ENCODE results near the gene IRF1. TPM values are rescaled to one million over a fixed set of nuclear protein-coding genes. Genes with fewer than 3 reads are reported as not detected.

IRF1 gene
- total and polyA plus RNA-seq, 2 of the 8 experiments (the other 6 are each of a cell fraction or from before 2014, with no cell fraction given), result 4.0 to 8.5 TPM

- no peak overlapping the region for H2BK12ac ChIP-seq (ENCODE audit: low read depth, low read length)
- H3K4me1 ChIP-seq (replicated peaks in 1 of 4; ENCODE audit: control insufficient read depth in 3 of 4, insufficient read depth in 4 of 4, low read length in 3 of 4), result no peaks in the 10 kb centered on the region
- no peak overlapping the region for H3K4me3 ChIP-seq (ENCODE audit: extremely low read depth in 1 of 4, insufficient read depth in 2 of 4, low read depth in 3 of 4, low read length in 4 of 4)
- H2BK5ac ChIP-seq (ENCODE audit: low read depth, low read length), result no peak overlapping the region
- H3K4me2 ChIP-seq (ENCODE audit: insufficient read depth in 1 of 2, low read depth in 2 of 2, low read length in 2 of 2), result peak overlapping the region in 1 of 2 experiments; percentile 12; a peak in 1 of 4 replicates
- H3K36me3 ChIP-seq (ENCODE audit: control insufficient read depth in 2 of 4, insufficient read depth in 4 of 4, low read length in 3 of 4), result no peaks in the 10 kb centered on the region
- no peak overlapping the region for H3K18ac ChIP-seq (ENCODE audit: extremely low read depth, low read length)
- H4K5ac ChIP-seq (ENCODE audit: insufficient read length, low read depth, low read length), result no peak overlapping the region
- H3K14ac ChIP-seq (ENCODE audit: insufficient read length), result no peak overlapping the region
- no peak overlapping the region for H3K9ac ChIP-seq (replicated peaks in 1 of 4; ENCODE audit: extremely low read depth in 1 of 4, low read depth in 3 of 4, low read length in 3 of 4)
- DNase-seq (ENCODE audit: low read depth in 1 of 2, low spot score in 2 of 2) (no peak), FAIRE-seq (no peak)
- WGBS, 2 experiments (ENCODE audit: extremely low coverage in 1 of 2, insufficient coverage in 1 of 2, insufficient read length in 1 of 2, insufficient replicate concordance in 2 of 2, low coverage in 1 of 2, low lambda C conversion rate in 2 of 2, missing lambda C conversion rate in 1 of 2), result 82% methylated on average over 8 of the region's 8 CpGs; no CpG with 5 or more reads in 1 of the 2 experiments
- H3K79me1 ChIP-seq (ENCODE audit: low read depth, low read length), result no peaks in the 10 kb centered on the region
- H3K23ac ChIP-seq (ENCODE audit: insufficient read length), result no peak overlapping the region
- ChIA-PET CTCF (ENCODE audit: partially characterized antibody) (interaction anchor here (0.7 to 3.6 kb wide), 73 partner anchors 10 to 356 kb away, joined by 3 to 46 read pairs (median 4); partner anchors contain the start of genes CCNI2, IL13 and IL5), POLR2A (ENCODE audit: partially characterized antibody) (interaction anchor here (1.2 to 2.0 kb wide), 3 partner anchors 30 to 220 kb away, joined by 3 to 7 read pairs (median 5); partner anchors contain the start of genes CCNI2, IRF1 and RAD50)
- H2BK120ac ChIP-seq (replicated peaks; ENCODE audit: low read depth, low read length), result no peak overlapping the region
- no peak overlapping the region for H2AK5ac ChIP-seq (ENCODE audit: low read depth, low read length)
- H3K79me2 ChIP-seq (ENCODE audit: control insufficient read depth in 1 of 2, insufficient read depth in 2 of 2, low read length in 2 of 2), result no peaks in the 10 kb centered on the region
- H3K9me3 ChIP-seq (ENCODE audit: insufficient read depth in 2 of 2, low read depth in 1 of 2, low read length in 1 of 2), result no peaks in the 10 kb centered on the region
- no peaks in the 10 kb centered on the region for H3K23me2 ChIP-seq (ENCODE audit: low read depth, low read length)
- H3K27ac ChIP-seq (ENCODE audit: low read depth, low read length), result no peak overlapping the region
- H2AFZ ChIP-seq (ENCODE audit: low read length), result peak overlapping the region; percentile 97
- H4K20me1 ChIP-seq (replicated peaks in 1 of 2; ENCODE audit: control insufficient read depth in 1 of 2, insufficient read depth in 2 of 2, low read length in 2 of 2), result no peaks in the 10 kb centered on the region
- H2BK20ac ChIP-seq (ENCODE audit: low read length), result no peak overlapping the region
- no peak overlapping the region for H4K91ac ChIP-seq (replicated peaks; ENCODE audit: insufficient read length, low read length)
- H3K56ac ChIP-seq (replicated peaks; ENCODE audit: insufficient read length, low read depth, low read length), result no peak overlapping the region
- no peaks in the 10 kb centered on the region for H3K27me3 ChIP-seq (replicated peaks in 1 of 4; ENCODE audit: control insufficient read depth in 3 of 4, extremely low read depth in 1 of 4, insufficient read depth in 3 of 4, low read length in 3 of 4)
- no peak overlapping the region for H3K4ac ChIP-seq (replicated peaks; ENCODE audit: insufficient read length, low read depth, low read length)
- H4K8ac ChIP-seq (ENCODE audit: extremely low read depth, insufficient read depth, low read length), result no peak overlapping the region; the same call in 1 of the 2 replicates
- H2BK15ac ChIP-seq (ENCODE audit: low read length), result no peak overlapping the region
- TF ChIP-seq SAP30 (IDR thresholded peaks at IDR 0.05; ENCODE audit: insufficient read depth, insufficient replicate concordance, low read length) (no peak), ASH2L (IDR thresholded peaks at IDR 0.05; ENCODE audit: low read length) (no peak), POLR2A (IDR thresholded peaks at IDR 0.05; ENCODE audit: control extremely low read depth in 1 of 2, low read depth in 2 of 2, low read length in 2 of 2) (no peak), SIN3A (conservative IDR thresholded peaks at IDR 0.05 in 1 of 2, IDR thresholded peaks at IDR 0.05 in 1 of 2; ENCODE audit: low read depth in 1 of 2, low read length in 2 of 2) (no peak), EZH2 (IDR thresholded peaks at IDR 0.05; ENCODE audit: low read depth, low read length, severe bottlenecking) (no peak), KDM1A (IDR thresholded peaks at IDR 0.05; ENCODE audit: borderline replicate concordance, low read length) (no peak), EP300 (IDR thresholded peaks at IDR 0.05; ENCODE audit: borderline replicate concordance in 1 of 2, low read depth in 2 of 2, low read length in 2 of 2) (no peak), SIRT6 (IDR thresholded peaks at IDR 0.05; ENCODE audit: low read length) (no peak), PHF8 (conservative IDR thresholded peaks at IDR 0.05; ENCODE audit: low read depth, low read length) (no peak), CEBPB (IDR thresholded peaks at IDR 0.05; ENCODE audit: low read depth, low read length) (no peak), CHD2 (IDR thresholded peaks at IDR 0.05; ENCODE audit: low read length) (no peak), GABPA (IDR thresholded peaks at IDR 0.05; ENCODE audit: borderline replicate concordance, insufficient read depth, low read length) (no peak)
Measured at GRCh38 chr5:132526974-132527564, 36.5 kb upstream of the IRF1 start.

All from H1 (cell line).